GM12892 (cell line): Measurements from ENCODE around the gene SLC4A4.

Experiments used
- POLR2A ChIP-seq: IDR thresholded peaks from 2 replicates; pipeline ENCODE4 v1.6.1; 2011; ENCODE audit warnings: low read depth, low read length, control low read depth
- POLR2AphosphoS5 ChIP-seq: IDR thresholded peaks from 2 replicates; pipeline ENCODE4 v1.6.1; 2011; ENCODE audit warnings: low read depth, low read length, control low read depth

GRCh38 chr4:71487344-71487920 is 148.6 kb downstream of the SLC4A4 start:
- TF ChIP-seq POLR2A, result no peak
- TF ChIP-seq POLR2AphosphoS5, result no peak
